ENCODE measurements around the gene HEBP1.

HEBP1 gene

GRCh38 chr12:12960639-12961209 lies 39.3 kb downstream of the HEBP1 start:
- no peaks in the 10 kb centered on the region for H3K36me3 ChIP-seq (replicated peaks in 1 of 2; ENCODE audit: control insufficient read depth in 2 of 2, insufficient read depth in 2 of 2, low read length in 2 of 2)
- H2AFZ ChIP-seq (ENCODE audit: low read length) = no peak overlapping the region
- no peak overlapping the region for H3K23ac ChIP-seq (ENCODE audit: low read depth, low read length, poor library complexity)
- H3K27me3 ChIP-seq (ENCODE audit: control insufficient read depth in 3 of 3, insufficient read depth in 3 of 3, low read depth in 1 of 3, low read length in 3 of 3) = no peaks in the 10 kb centered on the region
- H2BK120ac ChIP-seq (ENCODE audit: low read depth, low read length) = no peak overlapping the region
- no peak overlapping the region for H3K4me3 ChIP-seq (ENCODE audit: low read length in 2 of 2)
- H2BK12ac ChIP-seq (ENCODE audit: low read length) = no peak overlapping the region
- H3K9me3 ChIP-seq (replicated peaks in 1 of 2; ENCODE audit: control insufficient read depth in 2 of 2, insufficient read depth in 1 of 2, low read depth in 1 of 2, low read length in 2 of 2) = peaks cover 0 to 3% of the 10 kb centered on the region in 2 donors
- DNase-seq (ENCODE audit: low spot score) = no peak
- no peak overlapping the region for H4K91ac ChIP-seq (ENCODE audit: low read depth, low read length, poor library complexity)
- H2AK5ac ChIP-seq (ENCODE audit: low read depth, low read length) = no peak overlapping the region
- no peak overlapping the region for H3K4ac ChIP-seq (ENCODE audit: low read length)
- WGBS, 2 donors (ENCODE audit: extremely low coverage in 2 of 2, insufficient read length in 2 of 2, insufficient replicate concordance in 1 of 2) = no CpG with 5 or more reads among the region's 5 CpGs
- no peak overlapping the region for H2BK15ac ChIP-seq (ENCODE audit: low read length)
- H4K8ac ChIP-seq (ENCODE audit: low read depth, low read length) = no peak overlapping the region
- H3K9ac ChIP-seq (ENCODE audit: low read depth, low read length, poor library complexity) = no peak overlapping the region
- H3K18ac ChIP-seq (ENCODE audit: low read length) = no peak overlapping the region
- H3K14ac ChIP-seq (ENCODE audit: low read length) = no peak overlapping the region
- no peak overlapping the region for H3K27ac ChIP-seq (replicated peaks; ENCODE audit: low read length)
- no peak overlapping the region for H3K4me2 ChIP-seq (ENCODE audit: insufficient read depth, low read length, poor library complexity, severe bottlenecking)
- no peaks in the 10 kb centered on the region for H3K79me1 ChIP-seq (ENCODE audit: low read depth, low read length)
- H2BK5ac ChIP-seq (ENCODE audit: low read length) = no peak overlapping the region
- H3K4me1 ChIP-seq (ENCODE audit: control insufficient read depth in 2 of 2, insufficient read depth in 1 of 2, low read depth in 1 of 2, low read length in 2 of 2) = no peaks in the 10 kb centered on the region

GRCh38 chr12:12958886-12959285 lies 41.2 kb downstream of the HEBP1 start:
- Histone ChIP-seq H4K91ac (ENCODE audit: low read depth, low read length, poor library complexity) (no peak overlapping the region), H3K9me3 (replicated peaks in 1 of 2; ENCODE audit: control insufficient read depth in 2 of 2, insufficient read depth in 1 of 2, low read depth in 1 of 2, low read length in 2 of 2) (no peaks in the 10 kb centered on the region), H3K27ac (replicated peaks; ENCODE audit: low read length) (no peak overlapping the region), H4K8ac (ENCODE audit: low read depth, low read length) (no peak overlapping the region), H3K4me3 (ENCODE audit: low read length in 2 of 2) (no peak overlapping the region), H2BK120ac (ENCODE audit: low read depth, low read length) (no peak overlapping the region), H2AK5ac (ENCODE audit: low read depth, low read length) (no peak overlapping the region), H3K14ac (ENCODE audit: low read length) (no peak overlapping the region), H3K36me3 (replicated peaks in 1 of 2; ENCODE audit: control insufficient read depth in 2 of 2, insufficient read depth in 2 of 2, low read length in 2 of 2) (no peaks in the 10 kb centered on the region), H3K4me2 (ENCODE audit: insufficient read depth, low read length, poor library complexity, severe bottlenecking) (no peak overlapping the region), H2BK15ac (ENCODE audit: low read length) (no peak overlapping the region), H3K23ac (ENCODE audit: low read depth, low read length, poor library complexity) (no peak overlapping the region), H2AFZ (ENCODE audit: low read length) (no peak overlapping the region), H3K18ac (ENCODE audit: low read length) (no peak overlapping the region), H3K4me1 (ENCODE audit: control insufficient read depth in 2 of 2, insufficient read depth in 1 of 2, low read depth in 1 of 2, low read length in 2 of 2) (no peaks in the 10 kb centered on the region), H3K27me3 (ENCODE audit: control insufficient read depth in 3 of 3, insufficient read depth in 3 of 3, low read depth in 1 of 3, low read length in 3 of 3) (peaks cover 0 to 5% (median 0%) of the 10 kb centered on the region in 3 experiments), H3K9ac (ENCODE audit: low read depth, low read length, poor library complexity) (no peak overlapping the region), H3K79me1 (ENCODE audit: low read depth, low read length) (no peaks in the 10 kb centered on the region), H2BK5ac (ENCODE audit: low read length) (no peak overlapping the region), H2BK12ac (ENCODE audit: low read length) (no peak overlapping the region), H3K4ac (ENCODE audit: low read length) (no peak overlapping the region)
- whole genome bisulfite sequencing, 2 donors (ENCODE audit: extremely low coverage in 2 of 2, insufficient read length in 2 of 2, insufficient replicate concordance in 1 of 2) = no CpG with 5 or more reads among the region's 7 CpGs
- no peak for DNase-seq (ENCODE audit: low spot score)

GRCh38 chr12:12954878-12955625 lies 45.0 kb downstream of the HEBP1 start:
- H3K4ac ChIP-seq (ENCODE audit: low read length) = no peak overlapping the region
- H3K4me3 ChIP-seq (ENCODE audit: low read length in 2 of 2) = no peak overlapping the region
- no peak overlapping the region for H4K91ac ChIP-seq (ENCODE audit: low read depth, low read length, poor library complexity)
- H4K8ac ChIP-seq (ENCODE audit: low read depth, low read length) = no peak overlapping the region
- no CpG with 5 or more reads among the region's 6 CpGs for WGBS, 2 donors (ENCODE audit: extremely low coverage in 2 of 2, insufficient read length in 2 of 2, insufficient replicate concordance in 1 of 2)
- H2BK120ac ChIP-seq (ENCODE audit: low read depth, low read length) = no peak overlapping the region
- H2AK5ac ChIP-seq (ENCODE audit: low read depth, low read length) = no peak overlapping the region
- H2AFZ ChIP-seq (ENCODE audit: low read length) = no peak overlapping the region
- no peak overlapping the region for H3K18ac ChIP-seq (ENCODE audit: low read length)
- H3K9ac ChIP-seq (ENCODE audit: low read depth, low read length, poor library complexity) = no peak overlapping the region
- no peak for DNase-seq (ENCODE audit: low spot score)
- H3K14ac ChIP-seq (ENCODE audit: low read length) = peak overlapping the region; percentile 66
- no peak overlapping the region for H3K23ac ChIP-seq (ENCODE audit: low read depth, low read length, poor library complexity)
- no peaks in the 10 kb centered on the region for H3K9me3 ChIP-seq (replicated peaks in 1 of 2; ENCODE audit: control insufficient read depth in 2 of 2, insufficient read depth in 1 of 2, low read depth in 1 of 2, low read length in 2 of 2)
- peaks cover 0 to 11% (median 0%) of the 10 kb centered on the region in 3 experiments for H3K27me3 ChIP-seq (ENCODE audit: control insufficient read depth in 3 of 3, insufficient read depth in 3 of 3, low read depth in 1 of 3, low read length in 3 of 3)
- no peak overlapping the region for H2BK12ac ChIP-seq (ENCODE audit: low read length)
- no peaks in the 10 kb centered on the region for H3K36me3 ChIP-seq (replicated peaks in 1 of 2; ENCODE audit: control insufficient read depth in 2 of 2, insufficient read depth in 2 of 2, low read length in 2 of 2)
- H3K79me1 ChIP-seq (ENCODE audit: low read depth, low read length) = no peaks in the 10 kb centered on the region
- no peak overlapping the region for H2BK15ac ChIP-seq (ENCODE audit: low read length)
- H3K27ac ChIP-seq (replicated peaks; ENCODE audit: low read length) = no peak overlapping the region
- no peak overlapping the region for H2BK5ac ChIP-seq (ENCODE audit: low read length)
- H3K4me1 ChIP-seq (ENCODE audit: control insufficient read depth in 2 of 2, insufficient read depth in 1 of 2, low read depth in 1 of 2, low read length in 2 of 2) = no peaks in the 10 kb centered on the region
- H3K4me2 ChIP-seq (ENCODE audit: insufficient read depth, low read length, poor library complexity, severe bottlenecking) = no peak overlapping the region

- Histone ChIP-seq H2BK120ac (ENCODE audit: low read depth, low read length) (no peak overlapping the region), H3K9ac (ENCODE audit: low read depth, low read length, poor library complexity) (no peak overlapping the region), H3K18ac (ENCODE audit: low read length) (no peak overlapping the region), H3K14ac (ENCODE audit: low read length) (no peak overlapping the region), H3K27me3 (ENCODE audit: control insufficient read depth in 3 of 3, insufficient read depth in 3 of 3, low read depth in 1 of 3, low read length in 3 of 3) (peaks cover 0 to 11% (median 0%) of the 10 kb centered on the region in 3 experiments), H2AFZ (ENCODE audit: low read length) (no peak overlapping the region), H3K23ac (ENCODE audit: low read depth, low read length, poor library complexity) (no peak overlapping the region), H3K4ac (ENCODE audit: low read length) (no peak overlapping the region), H3K4me1 (ENCODE audit: control insufficient read depth in 2 of 2, insufficient read depth in 1 of 2, low read depth in 1 of 2, low read length in 2 of 2) (no peaks in the 10 kb centered on the region), H4K8ac (ENCODE audit: low read depth, low read length) (no peak overlapping the region), H2AK5ac (ENCODE audit: low read depth, low read length) (no peak overlapping the region), H2BK5ac (ENCODE audit: low read length) (no peak overlapping the region), H4K91ac (ENCODE audit: low read depth, low read length, poor library complexity) (no peak overlapping the region), H3K9me3 (replicated peaks in 1 of 2; ENCODE audit: control insufficient read depth in 2 of 2, insufficient read depth in 1 of 2, low read depth in 1 of 2, low read length in 2 of 2) (no peaks in the 10 kb centered on the region), H3K4me3 (ENCODE audit: low read length in 2 of 2) (no peak overlapping the region), H2BK15ac (ENCODE audit: low read length) (no peak overlapping the region), H3K4me2 (ENCODE audit: insufficient read depth, low read length, poor library complexity, severe bottlenecking) (no peak overlapping the region), H3K79me1 (ENCODE audit: low read depth, low read length) (no peaks in the 10 kb centered on the region), H3K27ac (replicated peaks; ENCODE audit: low read length) (no peak overlapping the region), H2BK12ac (ENCODE audit: low read length) (no peak overlapping the region), H3K36me3 (replicated peaks in 1 of 2; ENCODE audit: control insufficient read depth in 2 of 2, insufficient read depth in 2 of 2, low read length in 2 of 2) (peaks cover 0 to 1% of the 10 kb centered on the region in 2 donors)
- WGBS, 2 donors (ENCODE audit: extremely low coverage in 2 of 2, insufficient read length in 2 of 2, insufficient replicate concordance in 1 of 2) = no CpG with 5 or more reads among the region's 4 CpGs
- no peak for DNase-seq (ENCODE audit: low spot score)
Observed at GRCh38 chr12:12954356-12954755, 45.7 kb downstream of the HEBP1 start.

Data from neuronal stem cell (in vitro differentiated cells).